Epithelial cell of prostate (primary cell): ENCODE measurements around the gene SH3BGRL.
"Not testable (repeated sequence)": the region's sequence is repeated elsewhere in the genome, so short reads cannot be mapped to it uniquely, and the experiment has no call there.

Experiments used
- DNase-seq: peaks from one replicate; pipeline ENCODE4 v3.0.0-alpha.2; 2011; ENCODE audit warnings: low read depth, low spot score
- H3K27ac ChIP-seq: fragments of 450-650 bp; 2 replicates; pipeline ENCODE4 v1.5.1; 2017; ENCODE audit warnings: mild to moderate bottlenecking

The SH3BGRL gene

DNA sequence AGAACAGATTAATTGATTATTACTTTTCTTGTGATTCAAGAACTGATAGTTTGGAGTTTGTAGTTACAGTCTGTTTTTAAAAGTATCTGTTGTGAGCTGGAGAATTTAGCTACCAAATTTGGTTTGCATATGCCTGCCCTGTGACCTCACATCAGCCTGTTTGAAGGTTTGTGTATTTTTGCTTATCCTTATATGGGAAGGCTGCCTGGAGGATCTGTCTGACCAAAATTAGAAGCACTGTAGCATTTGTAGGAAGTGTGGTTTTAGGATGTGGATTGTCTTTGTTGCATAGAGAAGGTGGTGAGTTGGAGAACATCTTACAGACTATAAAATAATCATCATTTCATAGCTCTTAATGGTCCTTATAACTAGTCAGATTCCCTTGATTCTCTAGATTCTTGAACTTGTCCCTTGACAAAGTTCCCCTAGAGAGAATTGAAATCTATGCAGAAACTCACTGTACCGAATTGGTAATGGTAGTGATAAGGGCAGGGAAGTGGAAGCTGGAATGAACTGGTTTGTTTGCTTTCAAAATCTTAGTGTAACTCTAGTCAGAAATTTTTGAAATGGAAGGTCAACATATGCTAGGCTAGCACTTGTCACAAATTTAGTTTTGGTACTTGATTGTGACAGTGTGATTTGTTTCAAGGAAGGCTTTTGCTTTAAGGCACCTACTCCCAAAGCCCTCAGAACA, 57.3 kb downstream of the SH3BGRL start:
- peak overlapping the region; percentile 77 for H3K27ac ChIP-seq
- DNase-seq = no peak

DNA sequence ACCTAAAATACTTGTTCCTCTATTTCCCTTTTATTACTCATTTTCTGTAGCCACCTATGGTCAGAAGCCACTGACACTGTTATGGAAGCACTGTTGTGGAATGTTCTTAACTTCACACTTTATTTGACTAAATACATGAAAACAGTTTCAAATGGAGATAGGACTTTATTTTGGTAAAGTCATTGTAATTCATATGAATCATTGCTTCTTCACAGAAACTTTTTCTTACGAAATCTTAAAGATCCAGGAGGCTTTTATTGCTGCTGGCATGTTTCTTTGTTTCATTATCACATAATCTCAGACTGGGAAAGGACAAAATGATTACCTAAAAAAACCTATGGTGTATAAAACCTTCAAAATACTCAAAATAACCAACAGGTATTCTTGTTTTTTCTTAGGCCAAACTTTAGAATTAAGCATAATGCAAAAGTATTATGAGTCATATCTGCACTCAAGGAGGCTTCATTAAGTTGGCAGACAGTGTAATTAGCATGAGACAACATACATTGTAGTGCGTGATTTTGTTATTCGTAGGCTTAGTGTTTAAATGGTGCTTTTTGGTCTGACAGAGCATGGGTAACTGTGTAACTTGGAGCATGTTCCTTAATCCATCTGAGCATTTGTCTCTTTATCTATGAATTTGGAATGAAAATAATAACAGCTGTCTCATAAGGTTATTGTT, 58.0 kb downstream of the SH3BGRL start:
- peak overlapping the region; percentile 77 for H3K27ac ChIP-seq
- no peak for DNase-seq

DNA sequence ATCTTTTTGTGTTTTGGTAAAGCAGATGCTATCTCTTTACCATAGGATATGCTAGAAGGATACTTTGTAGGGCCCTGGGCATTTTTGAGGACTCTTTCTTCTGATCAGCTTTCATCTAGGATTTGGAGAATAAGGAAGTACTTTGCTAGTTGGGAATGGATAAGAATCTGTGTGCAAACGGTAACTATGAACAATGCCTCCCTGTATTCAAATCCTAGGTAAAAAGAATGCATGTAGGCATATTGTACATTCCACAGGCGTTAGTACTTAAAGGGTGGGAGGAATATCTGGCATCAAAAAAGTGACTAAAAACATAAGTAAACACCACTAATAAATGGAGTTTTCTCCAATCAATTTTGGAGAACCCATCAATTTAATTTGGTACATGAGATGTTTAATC, 59.7 kb downstream of the SH3BGRL start:
- DNase-seq = no peak
- H3K27ac ChIP-seq = peak overlapping the region; percentile 77

DNA sequence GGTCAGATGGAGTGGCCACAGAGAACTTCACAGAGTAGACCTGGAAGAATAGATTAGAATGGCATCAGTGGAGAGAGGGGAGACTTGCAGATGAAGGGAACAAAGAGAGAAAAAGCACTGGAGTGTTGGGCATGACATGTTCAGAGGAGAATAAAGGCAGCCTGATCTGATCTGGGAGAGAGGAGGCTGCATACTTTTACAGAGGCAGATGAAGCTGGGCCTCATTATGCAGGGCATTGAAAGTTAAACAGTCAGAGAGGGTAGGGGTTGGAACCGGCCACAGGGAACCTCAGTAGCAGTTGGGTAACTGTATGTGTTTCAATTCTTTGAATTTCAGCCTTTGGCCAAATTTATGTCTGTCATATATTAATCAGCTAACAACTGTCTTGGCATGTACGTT, 61.2 kb downstream of the SH3BGRL start:
- peak overlapping the region; percentile 77 for H3K27ac ChIP-seq
- DNase-seq = no peak

DNA sequence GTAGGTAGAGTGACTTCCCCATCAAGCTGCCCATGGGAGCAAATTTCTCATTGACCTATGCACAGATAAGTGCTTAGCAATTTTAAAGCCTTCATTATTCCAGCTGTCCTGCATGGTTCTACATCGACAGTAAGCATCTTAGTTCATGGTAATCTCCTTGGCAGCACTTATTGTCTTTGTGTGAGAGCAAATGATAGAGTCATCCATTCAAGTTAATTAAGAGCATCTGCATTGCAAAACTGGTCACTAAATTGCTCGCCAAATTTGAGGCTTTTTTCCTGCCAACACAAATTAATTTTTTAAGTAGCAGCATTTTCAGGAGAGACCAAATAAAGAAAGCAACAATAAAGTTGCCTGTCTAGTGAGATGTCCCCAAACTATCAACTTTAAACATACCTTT, 76.7 kb downstream of the SH3BGRL start:
- DNase-seq = no peak
- H3K27ac ChIP-seq = no peak overlapping the region

DNA sequence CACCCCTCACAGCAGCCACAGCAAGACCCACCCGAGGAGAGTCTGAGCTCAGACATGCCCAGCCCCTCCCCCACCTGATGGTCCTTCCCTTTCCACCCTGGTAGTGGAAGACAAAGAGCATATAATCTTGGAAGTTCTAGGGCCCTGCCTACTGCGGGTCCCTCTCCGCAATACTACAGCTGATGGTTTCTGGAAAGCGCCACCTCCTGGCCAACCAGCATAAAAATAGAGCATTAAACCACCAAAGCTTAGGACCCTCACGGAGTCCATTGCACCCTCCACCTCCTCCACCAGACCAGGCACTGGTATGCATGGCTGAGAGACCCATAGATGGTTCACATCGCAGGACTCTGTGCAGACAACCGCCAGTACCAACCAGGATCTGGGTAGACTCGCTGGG, 78.2 kb downstream of the SH3BGRL start:
- no peak for DNase-seq
- H3K27ac ChIP-seq = no peak overlapping the region

DNA sequence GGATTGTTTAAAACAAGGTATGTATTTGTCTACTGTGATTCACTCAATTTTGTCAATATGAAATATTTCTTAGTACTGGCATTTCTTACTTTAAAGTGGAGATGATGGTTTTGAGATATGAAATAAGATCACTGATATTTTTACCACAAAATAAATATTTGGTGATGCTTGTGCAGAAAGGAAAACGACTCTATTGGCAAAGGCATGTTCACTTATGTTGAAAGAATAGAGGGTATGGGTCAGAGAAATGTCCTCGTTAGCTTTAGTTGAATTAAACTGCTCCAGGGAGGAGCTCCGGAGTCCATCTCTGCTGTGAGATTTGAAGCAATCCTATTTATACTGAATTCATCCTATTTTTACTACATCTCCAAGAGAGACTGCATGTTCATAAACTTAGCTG, 84.2 kb downstream of the SH3BGRL start:
- H3K27ac ChIP-seq = no peak overlapping the region
- no peak for DNase-seq

DNA sequence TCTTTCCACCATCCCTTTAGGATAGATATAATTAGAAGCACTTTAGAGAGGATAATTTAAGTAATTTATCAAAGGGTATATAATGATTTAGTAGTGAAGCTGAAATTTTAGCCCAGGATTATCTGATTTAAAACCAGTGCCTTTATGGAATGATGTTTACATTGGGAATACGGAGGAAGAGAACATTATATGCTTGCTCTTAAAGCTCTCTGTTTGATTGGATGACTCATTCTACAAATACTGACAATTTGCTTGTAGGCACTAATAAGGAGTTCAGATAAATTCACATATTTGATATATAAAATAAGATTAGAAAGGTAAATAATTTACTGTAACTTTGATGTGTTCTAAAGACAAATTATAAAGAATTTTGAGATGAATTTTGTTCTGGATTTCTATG, 84.7 kb downstream of the SH3BGRL start:
- no peak for DNase-seq
- no peak overlapping the region for H3K27ac ChIP-seq

DNA sequence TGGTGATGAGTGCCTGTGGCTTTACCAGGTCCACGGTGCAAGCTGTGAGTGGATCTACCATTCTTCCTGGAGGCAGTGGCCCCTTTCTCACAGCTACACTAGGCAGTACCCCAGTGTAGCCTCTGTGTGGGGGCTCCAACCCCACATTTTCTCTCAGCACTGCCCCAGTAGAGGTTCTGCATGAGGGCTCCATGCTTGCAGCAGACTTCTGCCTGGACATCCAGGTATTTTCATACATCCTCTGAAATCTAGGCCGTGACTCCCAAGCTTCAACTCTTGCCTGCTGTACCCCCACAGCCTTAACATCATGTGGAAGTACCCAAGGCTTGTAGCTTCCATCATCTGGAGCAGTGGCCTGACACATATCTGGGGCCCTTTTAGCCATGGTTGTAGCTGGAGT, 90.1 kb downstream of the SH3BGRL start:
- no peak for DNase-seq

DNA sequence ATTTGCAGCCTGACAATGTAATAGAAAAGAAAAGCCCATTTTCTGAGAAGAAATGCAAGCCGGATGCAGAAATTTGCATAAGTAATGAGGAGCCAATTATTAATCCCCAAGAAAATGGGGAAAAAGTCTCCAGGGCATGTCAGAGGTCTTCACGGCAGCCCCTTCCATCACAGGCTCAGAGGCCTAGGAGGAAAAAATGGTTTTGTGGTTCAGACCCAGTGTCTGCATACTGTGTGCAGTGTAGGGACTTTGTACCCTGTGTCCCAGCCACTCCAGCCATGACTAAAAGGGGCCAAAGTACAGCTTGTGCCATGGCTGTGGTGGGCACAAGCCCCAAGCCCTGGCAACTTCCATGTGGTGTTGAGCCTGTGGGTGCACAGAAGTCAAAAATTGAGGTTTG, 92.2 kb downstream of the SH3BGRL start:
- H3K27ac ChIP-seq = no peak overlapping the region
- no peak for DNase-seq

More for the DNA sequence above, 90.1 kb downstream of the SH3BGRL start:
- no peak overlapping the region for H3K27ac ChIP-seq

DNA sequence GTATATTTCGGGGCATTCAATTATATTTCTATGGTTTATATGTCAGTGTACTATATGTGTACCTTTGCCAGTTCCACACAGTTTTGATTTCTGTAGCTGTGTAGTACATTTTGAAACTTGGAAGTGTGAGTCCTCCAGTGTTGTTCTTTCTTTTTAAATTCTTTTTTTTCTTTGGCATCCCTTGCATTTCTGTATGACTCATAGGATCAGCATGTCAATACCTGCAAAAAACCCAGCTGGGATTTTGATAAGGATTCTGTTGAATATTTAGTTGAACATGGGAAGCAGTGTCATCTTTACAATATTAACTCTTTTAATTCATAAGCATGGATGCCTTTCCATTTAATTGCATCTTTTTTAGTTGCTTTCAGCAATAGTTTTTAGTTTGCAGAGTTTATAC, 100.0 kb downstream of the SH3BGRL start:
- no peak for DNase-seq
- no peak overlapping the region for H3K27ac ChIP-seq

DNA sequence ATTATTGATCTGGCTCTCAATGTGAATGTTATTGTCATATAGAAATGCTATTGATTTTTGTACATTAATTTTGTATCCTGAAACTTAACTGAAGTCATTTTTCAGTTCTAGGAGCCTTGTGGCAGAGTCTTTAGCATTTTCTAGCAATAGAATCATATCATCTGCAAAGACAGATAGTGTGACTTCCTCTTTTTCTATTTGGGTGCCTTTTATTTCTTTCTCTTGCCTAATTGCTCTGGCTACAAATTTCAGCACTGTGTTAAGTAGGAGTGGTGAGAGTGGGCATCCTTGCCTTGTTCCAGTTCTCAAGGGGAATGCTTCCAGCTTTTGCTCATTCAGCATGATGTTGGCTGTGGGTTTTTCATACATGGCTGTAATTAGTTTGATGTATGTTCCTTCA, 102.7 kb downstream of the SH3BGRL start:
- H3K27ac ChIP-seq = no peak overlapping the region
- DNase-seq = no peak

DNA sequence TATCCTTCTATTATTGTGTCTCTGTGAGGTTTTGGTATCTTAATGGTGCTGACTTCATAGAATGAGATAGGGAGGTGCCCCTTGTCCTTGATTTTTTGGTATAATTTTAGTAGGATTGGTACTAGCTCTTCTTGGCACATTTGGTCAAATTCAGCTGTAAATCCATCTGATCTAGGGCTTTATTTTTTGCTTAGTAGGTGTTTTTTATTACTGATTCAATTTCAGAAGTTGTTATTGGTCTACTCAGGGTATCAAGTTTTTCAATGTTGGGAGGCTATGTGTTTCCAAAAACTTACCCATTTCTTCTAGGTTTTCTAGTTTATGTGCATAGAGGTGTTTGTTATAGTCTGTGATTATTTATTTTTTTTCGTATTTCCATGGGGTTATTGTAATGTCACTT, 103.3 kb downstream of the SH3BGRL start:
- no peak for DNase-seq
- H3K27ac ChIP-seq = no peak overlapping the region

DNA sequence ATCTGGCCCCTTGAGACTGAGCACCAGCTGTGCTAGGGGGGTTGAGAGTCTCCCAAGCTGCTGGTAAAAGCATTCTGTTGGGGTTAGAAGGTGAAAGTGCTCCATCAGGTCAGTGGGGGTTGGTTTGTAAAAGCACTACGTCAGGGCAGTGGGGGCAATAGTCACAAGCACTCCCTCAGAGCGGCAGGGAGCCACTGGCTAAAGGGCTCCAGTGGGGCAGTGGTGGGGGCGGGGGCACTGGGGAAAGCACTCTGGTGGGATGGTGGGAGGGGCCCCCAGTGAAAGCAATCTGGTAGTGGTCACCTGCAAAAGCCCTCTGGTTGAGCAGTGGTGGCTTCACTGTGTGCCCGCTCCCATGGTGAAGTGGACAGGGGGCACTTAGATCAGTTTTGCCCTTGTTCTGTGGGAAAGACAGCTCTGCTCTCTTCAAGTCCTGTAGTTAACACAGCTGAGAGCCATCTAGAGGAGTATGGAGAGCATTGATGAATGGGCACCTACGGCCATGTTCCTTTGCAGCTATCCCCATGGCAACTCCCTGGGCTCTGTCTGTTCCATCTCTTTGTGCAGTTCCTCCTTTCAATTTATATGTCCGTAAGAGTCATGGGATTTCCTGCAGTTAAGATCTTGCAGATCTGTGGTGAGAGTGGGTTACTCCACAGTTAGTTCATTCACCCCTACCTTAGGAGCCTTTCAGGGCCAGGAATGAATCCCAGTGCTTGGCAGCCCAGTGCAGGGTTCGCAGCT, 106.4 kb downstream of the SH3BGRL start:
- DNase-seq = no peak
- no peak overlapping the region for H3K27ac ChIP-seq

DNA sequence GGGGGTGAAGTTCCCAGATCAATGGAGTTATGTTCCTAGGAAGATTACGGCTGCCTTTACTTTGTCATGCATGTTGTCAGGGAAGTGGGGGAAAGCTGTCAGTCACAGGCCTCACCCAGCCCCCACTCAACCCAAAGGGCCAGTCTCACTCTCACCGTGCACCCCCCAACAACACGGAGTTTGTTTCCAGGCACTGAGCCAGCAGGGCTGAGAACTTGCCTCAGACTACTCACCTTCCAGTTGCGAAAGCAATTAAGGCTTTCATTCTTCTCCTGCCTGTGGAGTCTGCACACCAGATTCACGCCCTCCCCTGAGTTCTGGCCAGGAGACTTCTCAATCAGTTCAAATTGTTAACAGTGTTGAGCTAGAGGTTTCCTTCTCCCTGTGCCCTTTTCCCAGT, 114.3 kb downstream of the SH3BGRL start:
- no peak overlapping the region for H3K27ac ChIP-seq
- no peak for DNase-seq

DNA sequence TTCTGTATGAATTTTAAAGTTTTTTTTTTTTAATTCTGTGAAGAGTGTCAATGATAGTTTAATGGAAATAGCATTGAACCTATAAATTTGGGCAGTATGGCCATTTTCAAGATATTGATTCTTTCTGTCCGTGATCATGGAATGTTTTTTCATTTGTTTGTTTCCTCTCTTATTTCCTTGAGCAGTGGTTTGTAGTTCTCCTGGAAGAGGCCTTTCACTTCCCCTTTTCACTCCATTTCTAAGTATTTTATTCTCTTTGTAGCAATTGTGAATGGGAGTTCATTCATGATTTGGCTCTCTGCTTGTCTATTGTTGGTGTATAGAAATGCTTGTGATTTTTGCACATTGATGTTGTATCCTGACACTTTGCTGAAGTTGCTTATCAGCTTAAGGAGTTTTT, 129.8 kb downstream of the SH3BGRL start:
- not testable (repeated sequence) for DNase-seq, H3K27ac ChIP-seq

DNA sequence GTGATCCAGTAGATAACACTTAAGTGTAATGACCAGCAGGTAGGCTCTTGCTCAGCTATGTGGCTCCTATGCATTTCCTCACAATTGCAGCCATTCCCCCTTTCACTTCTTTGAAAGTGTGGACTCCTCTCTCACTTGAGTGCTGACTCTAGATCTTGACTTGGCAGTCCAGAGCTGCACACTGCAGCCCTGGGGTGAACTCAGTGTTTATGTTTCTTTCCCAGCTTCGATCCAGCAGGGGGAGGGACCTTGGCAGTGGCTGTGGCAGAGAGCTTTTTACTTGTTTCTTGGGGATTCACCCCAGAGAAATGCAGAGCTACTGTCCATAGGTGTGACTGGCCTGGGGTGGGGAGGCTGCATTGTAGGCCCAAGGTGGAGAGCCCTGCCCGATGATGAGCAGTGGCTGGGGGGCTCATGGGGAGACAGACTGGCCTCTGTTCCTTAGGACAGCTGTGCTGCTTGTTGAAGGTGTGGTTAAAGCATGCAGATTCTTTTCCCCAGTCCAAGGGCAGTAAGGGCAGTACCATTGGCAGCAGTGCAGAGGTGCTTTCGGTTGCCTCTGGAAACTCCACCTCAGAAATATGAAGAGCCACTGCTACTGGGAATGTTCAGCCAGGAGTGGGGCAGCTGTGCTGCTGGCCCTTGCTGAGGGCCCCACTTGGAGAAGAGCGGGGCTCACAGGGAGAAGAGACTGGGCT, 134.7 kb downstream of the SH3BGRL start:
- DNase-seq = no peak
- no peak overlapping the region for H3K27ac ChIP-seq

DNA sequence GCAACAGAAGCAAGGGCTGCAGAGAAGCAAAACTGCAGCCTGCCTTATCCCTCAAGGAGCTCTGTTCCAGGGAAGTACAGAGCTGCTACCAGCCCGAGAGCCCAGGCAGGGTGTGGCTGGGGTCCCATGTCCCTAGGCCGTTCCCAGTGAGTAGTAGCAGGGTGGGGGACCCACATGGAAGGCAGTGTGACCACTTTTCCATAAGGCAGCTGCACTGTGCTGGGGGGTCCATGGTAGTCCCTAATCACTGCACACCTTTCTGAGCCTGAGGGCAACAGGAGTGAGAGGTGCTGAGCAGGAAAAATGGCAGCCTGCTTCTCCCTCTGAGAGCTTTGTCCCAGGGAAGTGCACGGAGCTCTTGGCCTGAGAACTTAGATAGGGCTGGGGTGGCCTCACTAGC, 135.9 kb downstream of the SH3BGRL start:
- DNase-seq = no peak
- H3K27ac ChIP-seq = no peak overlapping the region

DNA sequence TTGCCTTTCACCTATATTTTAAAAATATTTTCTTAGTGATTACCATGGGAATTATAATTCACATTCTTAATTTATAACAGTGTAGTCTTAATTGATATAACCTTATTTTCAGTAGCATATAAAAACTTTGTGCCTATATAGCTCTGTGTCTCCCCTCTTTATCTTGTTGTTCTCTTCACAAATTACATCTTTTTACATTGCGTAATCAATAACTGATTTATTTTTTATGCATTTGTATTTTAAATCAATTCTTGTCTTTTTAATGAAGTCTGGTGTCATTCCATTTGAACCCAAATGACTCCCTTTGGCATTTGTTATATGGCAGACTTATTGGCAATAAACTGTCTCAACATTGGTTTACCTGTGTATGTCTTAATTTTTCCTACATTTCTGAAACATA, 137.0 kb downstream of the SH3BGRL start:
- no peak for DNase-seq
- H3K27ac ChIP-seq = no peak overlapping the region

DNA sequence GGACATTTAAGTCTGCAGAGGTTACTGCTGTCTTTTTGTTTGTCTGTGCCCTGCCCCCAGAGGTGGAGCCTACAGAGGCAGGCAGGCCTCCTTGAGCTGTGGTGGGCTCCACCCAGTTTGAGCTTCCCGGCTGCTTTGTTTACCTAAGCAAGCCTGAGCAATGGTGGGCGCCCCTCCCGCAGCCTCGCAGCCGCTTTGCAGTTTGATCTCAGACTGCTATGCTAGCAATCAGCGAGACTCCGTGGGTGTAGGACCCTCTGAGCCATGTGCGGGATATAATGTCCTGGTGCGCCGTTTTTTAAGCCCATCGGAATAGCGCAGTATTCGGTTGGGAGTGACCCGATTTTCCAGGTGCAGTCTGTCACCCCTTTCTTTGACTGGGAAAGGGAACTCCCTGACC, 143.4 kb downstream of the SH3BGRL start:
- H3K27ac ChIP-seq, DNase-seq: not testable (repeated sequence)
